ENCODE data around the gene TRNAU1AP. TPM values are rescaled to one million over a fixed set of nuclear protein-coding genes. Genes with fewer than 3 reads are reported as not detected.

The TRNAU1AP gene
- total and polyA plus RNA-seq, 2 of the 13 experiments (the other 11 are each of a cell fraction or from before 2014, with no cell fraction given): 29.0 to 42.9 TPM

GRCh38 chr1:28505406-28506187, 47.3 kb upstream of the TRNAU1AP start, which contains the start of gene RCC1 (continued):
- TF ChIP-seq, protein P1, sequence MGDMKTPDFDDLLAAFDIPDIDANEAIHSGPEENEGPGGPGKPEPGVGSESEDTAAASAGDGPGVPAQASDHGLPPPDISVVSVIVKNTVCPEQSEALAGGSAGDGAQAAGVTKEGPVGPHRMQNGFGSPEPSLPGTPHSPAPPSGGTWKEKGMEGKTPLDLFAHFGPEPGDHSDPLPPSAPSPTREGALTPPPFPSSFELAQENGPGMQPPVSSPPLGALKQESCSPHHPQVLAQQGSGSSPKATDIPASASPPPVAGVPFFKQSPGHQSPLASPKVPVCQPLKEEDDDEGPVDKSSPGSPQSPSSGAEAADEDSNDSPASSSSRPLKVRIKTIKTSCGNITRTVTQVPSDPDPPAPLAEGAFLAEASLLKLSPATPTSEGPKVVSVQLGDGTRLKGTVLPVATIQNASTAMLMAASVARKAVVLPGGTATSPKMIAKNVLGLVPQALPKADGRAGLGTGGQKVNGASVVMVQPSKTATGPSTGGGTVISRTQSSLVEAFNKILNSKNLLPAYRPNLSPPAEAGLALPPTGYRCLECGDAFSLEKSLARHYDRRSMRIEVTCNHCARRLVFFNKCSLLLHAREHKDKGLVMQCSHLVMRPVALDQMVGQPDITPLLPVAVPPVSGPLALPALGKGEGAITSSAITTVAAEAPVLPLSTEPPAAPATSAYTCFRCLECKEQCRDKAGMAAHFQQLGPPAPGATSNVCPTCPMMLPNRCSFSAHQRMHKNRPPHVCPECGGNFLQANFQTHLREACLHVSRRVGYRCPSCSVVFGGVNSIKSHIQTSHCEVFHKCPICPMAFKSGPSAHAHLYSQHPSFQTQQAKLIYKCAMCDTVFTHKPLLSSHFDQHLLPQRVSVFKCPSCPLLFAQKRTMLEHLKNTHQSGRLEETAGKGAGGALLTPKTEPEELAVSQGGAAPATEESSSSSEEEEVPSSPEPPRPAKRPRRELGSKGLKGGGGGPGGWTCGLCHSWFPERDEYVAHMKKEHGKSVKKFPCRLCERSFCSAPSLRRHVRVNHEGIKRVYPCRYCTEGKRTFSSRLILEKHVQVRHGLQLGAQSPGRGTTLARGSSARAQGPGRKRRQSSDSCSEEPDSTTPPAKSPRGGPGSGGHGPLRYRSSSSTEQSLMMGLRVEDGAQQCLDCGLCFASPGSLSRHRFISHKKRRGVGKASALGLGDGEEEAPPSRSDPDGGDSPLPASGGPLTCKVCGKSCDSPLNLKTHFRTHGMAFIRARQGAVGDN (CRISPR knock-in tag; IDR thresholded peaks at IDR 0.05): peak; percentile 57
- TF ChIP-seq, protein P2, sequence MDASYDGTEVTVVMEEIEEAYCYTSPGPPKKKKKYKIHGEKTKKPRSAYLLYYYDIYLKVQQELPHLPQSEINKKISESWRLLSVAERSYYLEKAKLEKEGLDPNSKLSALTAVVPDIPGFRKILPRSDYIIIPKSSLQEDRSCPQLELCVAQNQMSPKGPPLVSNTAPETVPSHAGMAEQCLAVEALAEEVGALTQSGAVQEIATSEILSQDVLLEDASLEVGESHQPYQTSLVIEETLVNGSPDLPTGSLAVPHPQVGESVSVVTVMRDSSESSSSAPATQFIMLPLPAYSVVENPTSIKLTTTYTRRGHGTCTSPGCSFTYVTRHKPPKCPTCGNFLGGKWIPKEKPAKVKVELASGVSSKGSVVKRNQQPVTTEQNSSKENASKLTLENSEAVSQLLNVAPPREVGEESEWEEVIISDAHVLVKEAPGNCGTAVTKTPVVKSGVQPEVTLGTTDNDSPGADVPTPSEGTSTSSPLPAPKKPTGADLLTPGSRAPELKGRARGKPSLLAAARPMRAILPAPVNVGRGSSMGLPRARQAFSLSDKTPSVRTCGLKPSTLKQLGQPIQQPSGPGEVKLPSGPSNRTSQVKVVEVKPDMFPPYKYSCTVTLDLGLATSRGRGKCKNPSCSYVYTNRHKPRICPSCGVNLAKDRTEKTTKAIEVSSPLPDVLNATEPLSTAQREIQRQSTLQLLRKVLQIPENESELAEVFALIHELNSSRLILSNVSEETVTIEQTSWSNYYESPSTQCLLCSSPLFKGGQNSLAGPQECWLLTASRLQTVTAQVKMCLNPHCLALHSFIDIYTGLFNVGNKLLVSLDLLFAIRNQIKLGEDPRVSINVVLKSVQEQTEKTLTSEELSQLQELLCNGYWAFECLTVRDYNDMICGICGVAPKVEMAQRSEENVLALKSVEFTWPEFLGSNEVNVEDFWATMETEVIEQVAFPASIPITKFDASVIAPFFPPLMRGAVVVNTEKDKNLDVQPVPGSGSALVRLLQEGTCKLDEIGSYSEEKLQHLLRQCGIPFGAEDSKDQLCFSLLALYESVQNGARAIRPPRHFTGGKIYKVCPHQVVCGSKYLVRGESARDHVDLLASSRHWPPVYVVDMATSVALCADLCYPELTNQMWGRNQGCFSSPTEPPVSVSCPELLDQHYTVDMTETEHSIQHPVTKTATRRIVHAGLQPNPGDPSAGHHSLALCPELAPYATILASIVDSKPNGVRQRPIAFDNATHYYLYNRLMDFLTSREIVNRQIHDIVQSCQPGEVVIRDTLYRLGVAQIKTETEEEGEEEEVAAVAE (CRISPR knock-in tag; IDR thresholded peaks at IDR 0.05; ENCODE audit: borderline replicate concordance): peak; percentile 78; the same call in 1 of the 2 replicates
- TF ChIP-seq REL (CRISPR knock-in tag; conservative IDR thresholded peaks at IDR 0.05): no peak
- TF ChIP-seq TBX2 (CRISPR knock-in tag; IDR thresholded peaks at IDR 0.05; ENCODE audit: borderline replicate concordance): no peak; the same call in 1 of the 2 replicates
- no peak; the same call in 1 of the 2 replicates for TF ChIP-seq ATF2 (CRISPR knock-in tag; IDR thresholded peaks at IDR 0.05)
- TF ChIP-seq TCF7L2 (IDR thresholded peaks at IDR 0.05; ENCODE audit: low read depth, low read length): no peak
- no peak for TF ChIP-seq ZBTB33 (CRISPR knock-in tag; IDR thresholded peaks at IDR 0.05)
- no peak for TF ChIP-seq MYC (CRISPR knock-in tag; IDR thresholded peaks at IDR 0.05; ENCODE audit: borderline replicate concordance)
- no peak for TF ChIP-seq ZNF263 (CRISPR knock-in tag; IDR thresholded peaks at IDR 0.05)
- peak; percentile 19; the same call in 1 of the 2 replicates for TF ChIP-seq ETV6 (CRISPR knock-in tag; conservative IDR thresholded peaks at IDR 0.05)
- no peak for TF ChIP-seq ZSCAN12 (CRISPR knock-in tag; IDR thresholded peaks at IDR 0.05)
- TF ChIP-seq POLR2A (IDR thresholded peaks at IDR 0.05; ENCODE audit: insufficient read depth in 1 of 2, low read depth in 2 of 2, low read length in 2 of 2): peak; percentile 98 to 100
- no peak for TF ChIP-seq NCOA1 (CRISPR knock-in tag; IDR thresholded peaks at IDR 0.05)
- TF ChIP-seq NCOA2 (CRISPR knock-in tag; IDR thresholded peaks at IDR 0.05): peak; percentile 49; the same call in 1 of the 2 replicates
- peak; percentile 43; the same call in 1 of the 2 replicates for TF ChIP-seq SRF (IDR thresholded peaks at IDR 0.05; ENCODE audit: low read depth, low read length)
